ENCODE data around the gene ECI1. TPM values are rescaled to one million over a fixed set of nuclear protein-coding genes. Genes with fewer than 3 reads are reported as not detected.

Gene ECI1
- polyA plus RNA-seq, 3 donors = 29.9 to 74.5 (median 52.3) TPM

DNA sequence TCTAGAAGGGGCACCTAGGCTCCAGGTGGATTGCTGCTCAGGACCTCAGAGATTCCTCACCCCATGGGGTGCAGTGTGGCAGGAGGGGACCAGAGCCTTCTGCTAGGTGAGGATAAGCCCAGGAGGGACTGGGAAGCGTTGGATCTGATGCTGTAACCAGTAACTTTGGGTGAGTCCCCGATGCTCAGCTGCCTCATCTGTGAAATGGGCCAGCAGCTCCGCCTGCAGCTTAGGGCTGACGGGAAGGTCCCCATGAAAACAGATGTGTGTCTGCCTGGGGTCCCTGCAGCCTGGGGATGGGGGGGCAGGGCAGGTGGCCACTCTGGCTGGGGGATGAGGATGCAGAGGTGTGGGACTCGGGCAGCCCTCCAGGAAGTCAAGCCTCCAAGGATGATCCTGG lies 52.3 kb downstream of the ECI1 start:
- 95% methylated on average over 5 of the region's 5 CpGs for WGBS (ENCODE audit: insufficient coverage)
- Histone ChIP-seq H3K4me2 (replicated peaks; ENCODE audit: extremely low read depth, low read length, poor library complexity, severe bottlenecking) (no peak overlapping the region), H3K36me3 (replicated peaks in 1 of 2; ENCODE audit: control insufficient read depth in 1 of 2, insufficient read depth in 2 of 2, low read length in 2 of 2) (no peaks in the 10 kb centered on the region), H3K27me3 (ENCODE audit: control insufficient read depth in 2 of 2, insufficient read depth in 2 of 2, low read length in 2 of 2) (peaks cover 35 to 48% of the 10 kb centered on the region in 2 donors), H4K20me1 (ENCODE audit: insufficient read depth, low read length) (no peaks in the 10 kb centered on the region), H3K27ac (ENCODE audit: low read depth in 1 of 2, low read length in 2 of 2) (no peak overlapping the region), H3K4me3 (replicated peaks in 1 of 3; ENCODE audit: low read depth in 2 of 3, low read length in 3 of 3) (no peak overlapping the region), H3K9me3 (replicated peaks in 1 of 2; ENCODE audit: control insufficient read depth in 1 of 2, insufficient read depth in 1 of 2, low read length in 2 of 2) (peaks cover 0 to 7% of the 10 kb centered on the region in 2 donors), H3K79me2 (ENCODE audit: insufficient read depth, low read length) (no peaks in the 10 kb centered on the region), H3K9ac (ENCODE audit: insufficient read depth, low read length, poor library complexity, severe bottlenecking) (no peak overlapping the region), H3K4me1 (ENCODE audit: control insufficient read depth in 1 of 2, insufficient read depth in 2 of 2, low read length in 2 of 2) (peaks cover 3 to 7% of the 10 kb centered on the region in 2 donors), H2AFZ (ENCODE audit: insufficient read depth, low read depth, low read length, poor library complexity, severe bottlenecking) (no peak overlapping the region)
- intact Hi-C loops (cut with micrococcal nuclease) = loop anchor here in 1 of 2 donors (5.0 kb wide), 1 partner anchor 53 kb away; the partner anchor contains the start of gene ECI1
- peaks cover 5% of the 10 kb centered on the region for H3K4me1 Mint-ChIP-seq
- TF ChIP-seq CTCF (IDR thresholded peaks at IDR 0.05) = no peak
- H3K27me3 Mint-ChIP-seq (ENCODE audit: low read depth in 3 of 3) = peaks cover 45 to 69% (median 47%) of the 10 kb centered on the region in 3 donors
- no peaks in the 10 kb centered on the region for H3K36me3 Mint-ChIP-seq
- DNase-seq = no peak
- peak overlapping the region in 1 of 7 donors; percentile 46 for H3K27ac Mint-ChIP-seq
- peak overlapping the region in 1 of 2 donors; percentile 62 for H3K4me3 Mint-ChIP-seq
- peaks cover 0 to 18% (median 6%) of the 10 kb centered on the region in 7 donors for H3K9me3 Mint-ChIP-seq

DNA sequence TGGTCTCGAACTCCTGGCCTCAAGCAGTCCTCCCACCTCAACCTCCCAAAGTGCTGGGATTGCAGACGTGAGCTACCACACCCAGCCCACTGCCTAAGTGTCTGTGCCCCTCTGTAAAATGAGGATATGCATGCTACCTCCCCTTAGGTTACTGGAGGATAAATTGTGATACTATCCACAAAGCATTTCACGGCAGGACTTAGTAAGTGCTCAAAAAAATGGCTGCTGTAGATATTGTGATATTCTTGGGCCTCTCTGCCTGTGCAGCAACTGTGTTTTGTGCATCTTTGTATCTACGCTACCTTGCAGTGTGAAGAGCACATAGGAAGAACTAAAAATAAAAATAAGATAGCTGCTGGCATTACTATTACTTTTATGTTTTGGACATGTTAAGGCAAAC lies 53.1 kb downstream of the ECI1 start:
- H3K79me2 ChIP-seq (ENCODE audit: insufficient read depth, low read length) = no peaks in the 10 kb centered on the region
- no peak for DNase-seq
- H3K27me3 ChIP-seq (ENCODE audit: control insufficient read depth in 2 of 2, insufficient read depth in 2 of 2, low read length in 2 of 2) = peaks cover 35 to 56% of the 10 kb centered on the region in 2 donors
- no peaks in the 10 kb centered on the region for H3K36me3 ChIP-seq (replicated peaks in 1 of 2; ENCODE audit: control insufficient read depth in 1 of 2, insufficient read depth in 2 of 2, low read length in 2 of 2)
- no peaks in the 10 kb centered on the region for H4K20me1 ChIP-seq (ENCODE audit: insufficient read depth, low read length)
- Mint-ChIP-seq H3K4me1 (peaks cover 4% of the 10 kb centered on the region), H3K27me3 (ENCODE audit: low read depth in 3 of 3) (peaks cover 52 to 77% (median 55%) of the 10 kb centered on the region in 3 donors), H3K36me3 (no peaks in the 10 kb centered on the region), H3K27ac (no peak overlapping the region), H3K9me3 (peaks cover 0 to 18% (median 6%) of the 10 kb centered on the region in 7 donors), H3K4me3 (peak overlapping the region in 1 of 2 donors; percentile 76)
- no peak overlapping the region for H3K27ac ChIP-seq (ENCODE audit: low read depth in 1 of 2, low read length in 2 of 2)
- no peak overlapping the region for H2AFZ ChIP-seq (ENCODE audit: insufficient read depth, low read depth, low read length, poor library complexity, severe bottlenecking)
- H3K4me1 ChIP-seq (ENCODE audit: control insufficient read depth in 1 of 2, insufficient read depth in 2 of 2, low read length in 2 of 2) = peaks cover 3 to 7% of the 10 kb centered on the region in 2 donors
- H3K4me2 ChIP-seq (replicated peaks; ENCODE audit: extremely low read depth, low read length, poor library complexity, severe bottlenecking) = no peak overlapping the region
- no peak for TF ChIP-seq CTCF (IDR thresholded peaks at IDR 0.05)
- H3K9me3 ChIP-seq (replicated peaks in 1 of 2; ENCODE audit: control insufficient read depth in 1 of 2, insufficient read depth in 1 of 2, low read length in 2 of 2) = peaks cover 0 to 7% of the 10 kb centered on the region in 2 donors
- intact Hi-C loops (cut with micrococcal nuclease) = loop anchor here in 1 of 2 donors (5.0 kb wide), 1 partner anchor 54 kb away; the partner anchor contains the start of gene ECI1
- no CpG with 5 or more reads among the region's 4 CpGs for WGBS (ENCODE audit: insufficient coverage)
- no peak overlapping the region for H3K9ac ChIP-seq (ENCODE audit: insufficient read depth, low read length, poor library complexity, severe bottlenecking)
- H3K4me3 ChIP-seq (replicated peaks in 1 of 3; ENCODE audit: low read depth in 2 of 3, low read length in 3 of 3) = no peak overlapping the region
